BLaER1 treated with 17β-estradiol and CSF1 and Interleukin-3, amounts not matched to agents 10 nM and 100 nM (cell line): ENCODE data around the gene CEP131.
"Not testable (repeated sequence)": the region's sequence is repeated elsewhere in the genome, so short reads cannot be mapped to it uniquely, and the experiment has no call there.

ENCODE experiments used
- H3K27ac ChIP-seq, 11 experiments: shearing (Covaris generic); formaldehyde crosslinking; 2 replicates each; pipeline ENCODE4 v1.8.1; 2022
- H3K27me3 ChIP-seq, 11 experiments: shearing (Covaris generic); formaldehyde crosslinking; 2 replicates each; pipeline ENCODE4 v1.8.1; 2022
- H3K36me3 ChIP-seq, 11 experiments: shearing (Covaris generic); formaldehyde crosslinking; 2 replicates each; pipeline ENCODE4 v1.8.1; 2022
- H3K4me1 ChIP-seq, 10 experiments: shearing (Covaris generic); formaldehyde crosslinking; 2 replicates each; pipeline ENCODE4 v1.8.1; 2022
- H3K4me2 ChIP-seq, 11 experiments: shearing (Covaris generic); formaldehyde crosslinking; 2 replicates each; pipeline ENCODE4 v1.8.1; 2022
- H3K4me3 ChIP-seq, 10 experiments: shearing (Covaris generic); formaldehyde crosslinking; 2 replicates each; pipeline ENCODE4 v1.8.1; 2022
- H3K9ac ChIP-seq, 11 experiments: shearing (Covaris generic); formaldehyde crosslinking; 2 replicates each; pipeline ENCODE4 v1.8.1; 2022
- H3K9me3 ChIP-seq, 11 experiments: shearing (Covaris generic); formaldehyde crosslinking; replicated peaks in 1 of 11; 2 replicates each; pipeline ENCODE4 v1.8.1; 2022
- H4K20me1 ChIP-seq, 11 experiments: shearing (Covaris generic); formaldehyde crosslinking; 2 replicates each; pipeline ENCODE4 v1.8.1; 2022
- Cebpa-rat ChIP-seq, 11 experiments: shearing (Covaris generic); IDR thresholded peaks; 2 replicates each; pipeline ENCODE4 v1.8.1; 2022

CEP131 gene

GRCh38 chr17:81151278-81151677 is 71.5 kb downstream of the CEP131 start:
- no peak for TF ChIP-seq Cebpa-rat (IDR thresholded peaks at IDR 0.05)
- peak overlapping the region in 2 of 11 experiments; percentile 46 to 64; a peak in 3 of 22 replicates for H3K9ac ChIP-seq
- no peaks in the 10 kb centered on the region for H3K9me3 ChIP-seq
- H3K27me3 ChIP-seq = peaks cover 0 to 7% (median 0%) of the 10 kb centered on the region in 11 experiments; a peak in 1 of 22 replicates
- H3K27ac ChIP-seq = peak overlapping the region; percentile 37 to 85 (median 62); a peak in 16 of 22 replicates
- peak overlapping the region in 10 of 11 experiments; percentile 33 to 97 (median 66); a peak in 18 of 22 replicates for H3K4me2 ChIP-seq
- no peaks in the 10 kb centered on the region for H4K20me1 ChIP-seq
- no peaks in the 10 kb centered on the region for H3K36me3 ChIP-seq
- H3K4me1 ChIP-seq = peaks cover 58 to 85% (median 70%) of the 10 kb centered on the region in 10 experiments
- no peak overlapping the region for H3K4me3 ChIP-seq

GRCh38 chr17:81150377-81151077 is 72.2 kb downstream of the CEP131 start:
- Histone ChIP-seq H4K20me1 (no peaks in the 10 kb centered on the region), H3K4me2 (peak overlapping the region; percentile 60 to 97 (median 87)), H3K36me3 (no peaks in the 10 kb centered on the region), H3K27ac (peak overlapping the region; percentile 15 to 82 (median 60); a peak in 19 of 22 replicates), H3K9me3 (no peaks in the 10 kb centered on the region), H3K4me3 (peak overlapping the region in 3 of 10 experiments; percentile 4 to 47 (median 39); a peak in 4 of 20 replicates), H3K27me3 (peaks cover 0 to 7% (median 0%) of the 10 kb centered on the region in 11 experiments; a peak in 1 of 22 replicates), H3K4me1 (peaks cover 64 to 89% (median 78%) of the 10 kb centered on the region in 10 experiments), H3K9ac (peak overlapping the region; percentile 14 to 71 (median 41); a peak in 13 of 22 replicates)
- TF ChIP-seq Cebpa-rat (IDR thresholded peaks at IDR 0.05) = peak in 5 of 11 experiments; percentile 13 to 66 (median 50); a peak in 4 of 22 replicates

DNA sequence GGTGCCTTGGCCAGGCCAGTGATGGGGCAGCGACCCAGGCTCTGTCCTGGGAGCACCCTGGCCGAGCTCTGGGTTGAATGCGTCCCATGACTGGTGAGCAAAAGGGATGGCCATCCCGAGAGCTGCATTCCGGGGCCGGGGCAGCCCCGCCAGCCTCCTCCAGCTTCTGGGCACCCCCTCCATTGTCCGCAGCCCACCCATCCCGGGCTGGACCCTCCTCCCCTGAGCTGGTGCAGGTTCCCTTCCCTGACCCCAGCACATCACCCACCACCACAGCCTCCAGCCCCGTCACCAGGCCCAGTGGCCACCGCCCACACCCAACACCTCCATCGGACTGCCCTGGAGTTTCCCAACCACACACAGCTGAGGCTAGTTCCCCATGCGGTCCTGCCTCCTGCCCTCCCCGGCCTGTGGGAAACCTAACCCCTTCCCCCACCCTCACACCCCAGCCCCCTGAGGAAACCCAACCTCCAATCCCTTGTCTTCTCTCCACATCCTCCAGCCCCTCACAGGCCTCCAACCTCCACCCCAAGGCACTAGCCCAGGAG is 73.7 kb downstream of the CEP131 start:
- Histone ChIP-seq H3K9ac (peak overlapping the region in 7 of 11 experiments; percentile 4 to 71 (median 48); a peak in 7 of 22 replicates), H3K27me3 (peaks cover 0 to 7% (median 0%) of the 10 kb centered on the region in 11 experiments; a peak in 1 of 22 replicates), H3K4me3 (no peak overlapping the region), H3K36me3 (no peaks in the 10 kb centered on the region), H4K20me1 (no peaks in the 10 kb centered on the region), H3K4me2 (peak overlapping the region; percentile 73 to 97 (median 87)), H3K27ac (peak overlapping the region in 8 of 11 experiments; percentile 50 to 82 (median 71); a peak in 13 of 22 replicates), H3K4me1 (peaks cover 77 to 88% (median 83%) of the 10 kb centered on the region in 10 experiments), H3K9me3 (no peaks in the 10 kb centered on the region)
- no peak for TF ChIP-seq Cebpa-rat (IDR thresholded peaks at IDR 0.05)

DNA sequence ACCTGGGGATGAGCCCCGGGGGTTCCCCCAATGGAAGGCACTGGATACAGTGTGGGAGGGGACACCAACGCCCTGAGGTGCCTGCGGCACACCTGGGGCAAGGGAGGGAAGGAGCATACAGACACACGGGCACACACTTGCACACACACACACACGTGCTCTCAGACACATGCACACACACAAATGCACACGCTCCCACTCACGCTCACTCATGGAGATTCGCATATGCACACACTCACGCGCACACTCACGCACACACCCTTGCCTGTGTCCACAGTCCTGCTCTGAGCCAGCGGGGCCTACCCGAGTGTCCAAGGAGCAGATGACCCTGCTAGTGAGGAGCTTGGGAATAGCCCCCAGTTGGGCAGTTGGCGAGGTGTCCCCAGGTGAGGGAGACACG is 74.2 kb downstream of the CEP131 start:
- no peak for TF ChIP-seq Cebpa-rat (IDR thresholded peaks at IDR 0.05)
- Histone ChIP-seq H3K4me2 (peak overlapping the region; percentile 73 to 97 (median 87)), H3K4me3 (no peak overlapping the region), H3K4me1 (peaks cover 77 to 88% (median 83%) of the 10 kb centered on the region in 10 experiments), H3K9ac (no peak overlapping the region), H3K36me3 (no peaks in the 10 kb centered on the region), H3K27ac (peak overlapping the region in 3 of 11 experiments; percentile 46 to 77 (median 53); a peak in 4 of 22 replicates), H3K9me3 (no peaks in the 10 kb centered on the region), H3K27me3 (peaks cover 0 to 7% (median 0%) of the 10 kb centered on the region in 11 experiments; a peak in 1 of 22 replicates), H4K20me1 (no peaks in the 10 kb centered on the region)

- no peak for TF ChIP-seq Cebpa-rat (IDR thresholded peaks at IDR 0.05)
- Histone ChIP-seq H3K4me1 (peaks cover 77 to 89% (median 83%) of the 10 kb centered on the region in 10 experiments), H3K27me3 (peaks cover 0 to 7% (median 0%) of the 10 kb centered on the region in 11 experiments; a peak in 1 of 22 replicates), H3K27ac (no peak overlapping the region), H3K4me2 (0 out of 22 replicates have a peak overlapping the region, but pooled peaks of 1 of the 11 experiments have one; percentile 82), H3K4me3 (no peak overlapping the region), H3K9ac (no peak overlapping the region), H3K36me3 (no peaks in the 10 kb centered on the region), H4K20me1 (no peaks in the 10 kb centered on the region), H3K9me3 (no peaks in the 10 kb centered on the region)
Measured at GRCh38 chr17:81147701-81148100, 75.1 kb downstream of the CEP131 start.

DNA sequence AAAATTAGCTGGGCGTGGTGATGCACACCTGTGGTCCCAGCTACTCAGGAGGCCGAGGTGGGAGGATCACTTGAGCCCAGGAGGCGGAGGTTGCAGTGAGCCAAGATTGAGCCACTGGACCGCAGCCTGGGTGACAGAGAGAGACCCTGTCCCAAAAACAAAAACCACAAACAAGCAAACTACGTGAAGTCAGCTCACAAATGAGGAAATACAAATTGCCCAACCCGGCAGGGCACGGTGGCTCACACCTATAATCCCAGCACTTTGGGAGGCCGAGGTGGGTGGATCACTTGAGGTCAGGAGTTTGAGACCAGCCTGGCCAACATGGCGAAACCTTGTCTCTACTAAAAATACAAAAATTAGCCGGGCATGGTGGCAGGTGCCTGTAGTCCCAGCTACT is 76.6 kb downstream of the CEP131 start:
- H3K4me3 ChIP-seq, H3K27ac ChIP-seq, H4K20me1 ChIP-seq, H3K9me3 ChIP-seq, H3K9ac ChIP-seq, H3K27me3 ChIP-seq, H3K36me3 ChIP-seq: not testable (repeated sequence)
- Histone ChIP-seq H3K4me2 (peak overlapping the region in 9 of 11 experiments; percentile 10 to 94 (median 39); a peak in 9 of 22 replicates), H3K4me1 (peaks cover 70 to 89% (median 83%) of the 10 kb centered on the region in 10 experiments)

DNA sequence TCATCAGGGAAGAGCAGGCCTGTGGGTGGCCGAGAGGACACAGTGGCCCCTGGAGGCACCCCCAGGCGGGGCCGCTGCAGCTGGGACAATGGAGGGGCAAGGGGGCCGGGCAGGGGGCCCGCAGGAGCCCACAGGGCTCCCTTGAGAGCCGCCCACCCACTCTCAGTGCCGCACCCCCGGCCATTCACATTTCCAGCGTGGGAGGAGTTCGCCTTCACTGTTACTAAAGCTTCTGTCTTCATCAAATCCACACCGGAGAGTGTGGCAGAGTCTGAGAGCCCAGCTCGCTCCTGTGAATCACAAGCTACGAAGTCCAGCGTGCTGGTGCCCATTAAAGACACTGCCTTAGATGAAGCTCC is 78.4 kb downstream of the CEP131 start:
- H3K9me3 ChIP-seq = no peaks in the 10 kb centered on the region
- peak overlapping the region; percentile 40 to 97 (median 73); a peak in 21 of 22 replicates for H3K4me2 ChIP-seq
- H3K27me3 ChIP-seq = no peaks in the 10 kb centered on the region
- TF ChIP-seq Cebpa-rat (IDR thresholded peaks at IDR 0.05) = no peak
- peaks cover 53 to 88% (median 83%) of the 10 kb centered on the region in 10 experiments for H3K4me1 ChIP-seq
- no peaks in the 10 kb centered on the region for H3K36me3 ChIP-seq
- H3K4me3 ChIP-seq = no peak overlapping the region; a peak in 1 of 20 replicates
- H4K20me1 ChIP-seq = peaks cover 0 to 4% (median 0%) of the 10 kb centered on the region in 11 experiments; a peak in 4 of 22 replicates
- peak overlapping the region in 2 of 11 experiments; percentile 8 to 13; a peak in 2 of 22 replicates for H3K27ac ChIP-seq
- peak overlapping the region in 8 of 11 experiments; percentile 9 to 51 (median 20); a peak in 8 of 22 replicates for H3K9ac ChIP-seq

- Histone ChIP-seq H3K9ac (peak overlapping the region in 7 of 11 experiments; percentile 9 to 51 (median 21); a peak in 6 of 22 replicates), H3K4me2 (peak overlapping the region; percentile 40 to 97 (median 73)), H4K20me1 (peaks cover 0 to 9% (median 0%) of the 10 kb centered on the region in 11 experiments; a peak in 4 of 22 replicates), H3K36me3 (no peaks in the 10 kb centered on the region), H3K9me3 (no peaks in the 10 kb centered on the region), H3K4me1 (peaks cover 48 to 86% (median 80%) of the 10 kb centered on the region in 10 experiments), H3K27me3 (no peaks in the 10 kb centered on the region), H3K27ac (no peak overlapping the region), H3K4me3 (no peak overlapping the region; a peak in 1 of 20 replicates)
- no peak for TF ChIP-seq Cebpa-rat (IDR thresholded peaks at IDR 0.05)
Measured at GRCh38 chr17:81143717-81144422, 78.9 kb downstream of the CEP131 start.
